HCT116 (cell line): ENCODE results near the gene PDZRN4. TPM values are rescaled to one million over a fixed set of nuclear protein-coding genes. Genes with fewer than 3 reads are reported as not detected.

Experiments
- ATAC-seq: fragments of 200-7000 bp; cut with Tn5 transposase; 2 replicates; pipeline ENCODE4 v1.9.1; 2020; ENCODE audit warnings: mild to moderate bottlenecking, moderate library complexity
- BruUV-seq: library from RNA; stranded (reverse); fragments of 400-500 nt; replicated peaks from 2 replicates; lab custom pipeline; 2021; lab: Mats Ljungman, UMichigan
- CTCF ChIA-PET: fragments of 300-600 bp; sonication (Branson Sonifier 250); formaldehyde crosslinking; loops from one replicate; lab custom pipeline; 2021; ENCODE audit warnings: antibody characterized with exemption; lab: Charles Lee
- POLR2A ChIA-PET: fragments of 300-600, 350-600 bp; sonication (Branson Sonifier 250); formaldehyde crosslinking; loops from one replicate; lab custom pipeline; 2021; ENCODE audit warnings: antibody characterized with exemption; lab: Charles Lee
- RAD21 ChIA-PET, 2 experiments: fragments of 300-600 bp; sonication (Branson Sonifier 250); formaldehyde crosslinking; loops; one replicate each; lab custom pipeline; 2023; ENCODE audit warnings: low total read pairs in 2 of 2; ENCODE audit not compliant: uncharacterized antibody in 2 of 2, unreplicated experiment in 2 of 2, low non-redundant PET in 1 of 2; lab: Charles Lee
- DNase-seq: peaks from one replicate; pipeline ENCODE4 v3.0.0-alpha.2; 2010; ENCODE audit warnings: low read depth, low spot score
- H2AFZ ChIP-seq: fragments of 200-600 bp; shearing (Covaris generic), sonication (generic); 2 replicates; pipeline ENCODE4 v1.6.1; 2017; ENCODE audit warnings: low read depth, mixed run types, mixed read lengths, antibody characterized with exemption, low read length; ENCODE audit not compliant: poor library complexity, severe bottlenecking
- H3K27ac ChIP-seq: 2 replicates; pipeline ENCODE4 v1.5.1; 2012; ENCODE audit warnings: low read depth, low read length
- H3K27me3 ChIP-seq: fragments of 200-600 bp; sonication (generic); 2 replicates; pipeline ENCODE4 v1.6.1; 2016; ENCODE audit warnings: mixed run types, low read length, mixed read lengths; ENCODE audit not compliant: insufficient read depth
- H3K36me3 ChIP-seq, 2 experiments: fragments of 200-500 bp in 1 of 2; fragments of 200-600 bp in 1 of 2; sonication (Bioruptor generic) in 1 of 2; sonication (generic) in 1 of 2; 2 replicates each; pipeline versions ENCODE4 v1.5.1 to v1.6.1; 2014 to 2016; ENCODE audit warnings: low read length in 2 of 2, inconsistent platforms in 1 of 2, mixed read lengths in 1 of 2, mixed run types in 1 of 2; ENCODE audit not compliant: insufficient read depth in 2 of 2, control insufficient read depth in 1 of 2
- H3K4me1 ChIP-seq, 2 experiments: fragments of 200-600 bp in 1 of 2; sonication (generic) in 1 of 2; 2 replicates each; pipeline versions ENCODE4 v1.5.1 to v1.6.1; 2012 to 2017; ENCODE audit warnings: low read length in 2 of 2, inconsistent platforms in 1 of 2, mild to moderate bottlenecking in 1 of 2, mixed read lengths in 1 of 2, mixed run types in 1 of 2, moderate library complexity in 1 of 2; ENCODE audit not compliant: insufficient read depth in 2 of 2, control insufficient read depth in 1 of 2
- H3K4me2 ChIP-seq: fragments of 200-600 bp; sonication (generic); 2 replicates; pipeline ENCODE4 v1.6.1; 2017; ENCODE audit warnings: mixed run types, low read length, mixed read lengths
- H3K4me3 ChIP-seq, 2 experiments: fragments of 200-600 bp in 1 of 2; sonication (generic) in 1 of 2; replicated peaks in 1 of 2; 2 replicates each; pipeline ENCODE4 v1.5.1; 2011 to 2016; ENCODE audit warnings: low read length in 2 of 2, control low read depth in 1 of 2, low read depth in 1 of 2, mild to moderate bottlenecking in 1 of 2, mixed read lengths in 1 of 2, mixed run types in 1 of 2
- H3K79me2 ChIP-seq: fragments of 200-600 bp; sonication (generic); 2 replicates; pipeline ENCODE4 v1.6.1; 2017; ENCODE audit warnings: mild to moderate bottlenecking, mixed run types, low read length, moderate library complexity, mixed read lengths; ENCODE audit not compliant: insufficient read depth
- H3K9ac ChIP-seq: fragments of 200-600 bp; sonication (generic); 2 replicates; pipeline ENCODE4 v1.6.1; 2016; ENCODE audit warnings: low read length, mixed read lengths
- H3K9me2 ChIP-seq: fragments of 200-600 bp; sonication (generic), shearing (Covaris generic); 2 replicates; pipeline ENCODE4 v1.6.1; 2017; ENCODE audit warnings: mixed run types, mild to moderate bottlenecking, moderate library complexity; ENCODE audit not compliant: insufficient read depth
- H3K9me3 ChIP-seq, 2 experiments: fragments of 200-500 bp in 1 of 2; fragments of 200-600 bp in 1 of 2; sonication (Bioruptor generic) in 1 of 2; sonication (generic) in 1 of 2; 2 replicates each; pipeline ENCODE4 v1.6.1; 2014 to 2017; ENCODE audit warnings: low read length in 2 of 2, mixed read lengths in 2 of 2, inconsistent platforms in 1 of 2, low read depth in 1 of 2, mild to moderate bottlenecking in 1 of 2, mixed run types in 1 of 2, moderate library complexity in 1 of 2; ENCODE audit not compliant: control insufficient read depth in 1 of 2, insufficient read depth in 1 of 2
- H4K20me1 ChIP-seq: fragments of 200-600 bp; sonication (generic), shearing (Covaris generic); 2 replicates; pipeline ENCODE4 v1.6.1; 2017; ENCODE audit warnings: mixed run types, mild to moderate bottlenecking, moderate library complexity; ENCODE audit not compliant: insufficient read depth
- RAD21 ChIP-seq: IDR thresholded peaks from 2 replicates; pipeline ENCODE4 v1.6.1; 2012; ENCODE audit warnings: low read depth, mild to moderate bottlenecking
- SP1 ChIP-seq: IDR thresholded peaks from 2 replicates; pipeline ENCODE4 v1.6.1; 2012; ENCODE audit warnings: low read depth
- YY1 ChIP-seq: IDR thresholded peaks from 2 replicates; pipeline ENCODE4 v1.6.1; 2011; ENCODE audit warnings: low read length, low read depth, moderate library complexity, mild to moderate bottlenecking; ENCODE audit not compliant: insufficient replicate concordance; ENCODE audit errors: extremely low read depth
- ZNF274 ChIP-seq: fragments of 200-500 bp; sonication (Bioruptor generic); IDR thresholded peaks from 2 replicates; pipeline ENCODE4 v1.6.1; 2014; ENCODE audit warnings: mild to moderate bottlenecking, low read depth, low read length, inconsistent platforms
- intact Hi-C: fragments of 100-400 bp; cut with micrococcal nuclease; formaldehyde crosslinking; loops from 2 replicates; pipeline ENCODE4 v1.10.0; 2022
- total RNA-seq: library from RNA; stranded (reverse); gene quantifications from one replicate; pipeline ENCODE4 v1.2.1, GENCODE V29; 2021; ENCODE audit not compliant: unreplicated experiment
- TF ChIP-seq, protein P1 (sequence below): IDR thresholded peaks from 2 replicates; pipeline ENCODE4 v1.6.1; 2012

PDZRN4 gene
- total RNA-seq, 1 experiment from 2014 or later, result not detected

DNA sequence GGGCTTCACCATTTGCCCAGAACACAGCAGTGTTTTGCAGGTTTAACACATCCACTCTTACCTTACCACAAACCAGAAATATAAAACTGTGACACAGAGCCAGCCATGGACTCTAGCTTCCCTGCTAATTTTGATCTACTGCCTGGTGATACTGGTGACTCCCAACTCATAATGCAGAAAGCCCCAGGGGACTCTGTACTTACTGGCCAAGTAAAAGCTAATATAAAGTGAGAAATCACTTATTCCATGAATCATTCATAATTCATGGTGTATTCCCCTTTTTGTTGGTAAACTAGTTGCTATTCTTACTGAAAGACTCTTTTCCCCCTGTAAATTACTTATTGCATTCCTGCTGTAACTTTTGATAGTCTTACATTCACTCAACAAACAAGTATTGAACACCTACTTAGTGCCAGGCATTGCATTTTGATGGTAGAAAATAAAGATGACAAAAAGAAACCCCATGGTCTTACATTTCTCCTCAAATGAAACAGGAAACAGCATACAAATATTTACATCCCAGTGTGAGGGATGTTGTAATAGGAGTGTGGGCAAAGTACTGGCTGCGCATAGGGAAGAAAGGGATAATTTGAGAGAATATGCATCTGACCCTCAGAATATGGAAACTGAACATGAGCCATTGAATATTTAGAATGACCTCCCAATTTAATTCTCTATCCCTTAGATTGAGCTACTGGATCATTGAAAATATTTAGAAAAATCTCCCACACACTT is 279.6 kb downstream of the PDZRN4 start:
- no peaks in the 10 kb centered on the region for H4K20me1 ChIP-seq
- no peak overlapping the region for H2AFZ ChIP-seq
- H3K4me1 ChIP-seq, result no peaks in the 10 kb centered on the region
- H3K9me3 ChIP-seq, result no peaks in the 10 kb centered on the region
- CTCF ChIA-PET, result no interaction called here
- H3K27me3 ChIP-seq, result no peaks in the 10 kb centered on the region
- intact Hi-C loops, result no loop called here
- RAD21 ChIA-PET, result no interaction called here
- no peak overlapping the region for H3K4me3 ChIP-seq
- no TSS peak for BruUV-seq
- H3K4me2 ChIP-seq, result no peak overlapping the region
- no peak overlapping the region for H3K27ac ChIP-seq
- no peaks in the 10 kb centered on the region for H3K36me3 ChIP-seq
- TF ChIP-seq ZNF274 (no peak), YY1 (no peak), RAD21 (no peak), SP1 (no peak)
- H3K9ac ChIP-seq, result no peak overlapping the region
- DNase-seq (no peak), ATAC-seq (no peak)
- POLR2A ChIA-PET, result no interaction called here
- H3K9me2 ChIP-seq, result no peaks in the 10 kb centered on the region
- H3K79me2 ChIP-seq, result no peaks in the 10 kb centered on the region

DNA sequence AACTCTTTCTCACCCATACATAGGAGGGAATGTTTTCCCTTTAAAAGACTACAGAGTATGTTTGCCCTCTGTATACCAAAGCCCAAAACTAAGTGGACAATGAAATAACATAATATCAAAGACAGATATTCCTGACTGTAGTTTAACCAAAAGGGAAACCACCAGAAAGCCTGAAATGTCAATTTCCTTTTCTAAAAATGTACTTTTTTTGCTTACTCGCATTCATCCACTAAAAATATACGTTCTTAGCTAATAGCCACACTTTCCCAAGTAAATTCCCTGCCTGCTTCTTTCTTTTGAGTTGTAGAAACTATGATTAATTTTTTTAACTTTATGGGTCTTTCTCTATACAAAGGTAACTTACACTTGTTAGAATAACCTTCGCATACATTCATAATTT is 280.2 kb downstream of the PDZRN4 start:
- Histone ChIP-seq H3K4me2 (no peak overlapping the region), H4K20me1 (no peaks in the 10 kb centered on the region), H3K4me1 (no peaks in the 10 kb centered on the region), H2AFZ (no peak overlapping the region), H3K9me2 (no peaks in the 10 kb centered on the region), H3K79me2 (no peaks in the 10 kb centered on the region), H3K36me3 (no peaks in the 10 kb centered on the region), H3K4me3 (no peak overlapping the region), H3K9me3 (no peaks in the 10 kb centered on the region), H3K9ac (no peak overlapping the region), H3K27ac (no peak overlapping the region), H3K27me3 (no peaks in the 10 kb centered on the region)
- CTCF ChIA-PET, result no interaction called here
- RAD21 ChIA-PET, result no interaction called here
- no peak for DNase-seq
- TF ChIP-seq YY1, result no peak
- TF ChIP-seq, protein P1, sequence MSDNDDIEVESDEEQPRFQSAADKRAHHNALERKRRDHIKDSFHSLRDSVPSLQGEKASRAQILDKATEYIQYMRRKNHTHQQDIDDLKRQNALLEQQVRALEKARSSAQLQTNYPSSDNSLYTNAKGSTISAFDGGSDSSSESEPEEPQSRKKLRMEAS, result no peak
- ATAC-seq, result no peak
- intact Hi-C loops, result no loop called here
- POLR2A ChIA-PET, result no interaction called here
- no TSS peak for BruUV-seq
